PFSK-1 (cell line): ENCODE results near the gene STXBP5L.

Source experiments
- POLR2AphosphoS5 ChIP-seq: IDR thresholded peaks from 2 replicates; pipeline ENCODE4 v1.6.1; 2012; ENCODE audit warnings: low read depth, mild to moderate bottlenecking, control low read depth, low read length, moderate library complexity
- SIN3A ChIP-seq: IDR thresholded peaks from 2 replicates; pipeline ENCODE4 v1.6.1; 2012; ENCODE audit warnings: mild to moderate bottlenecking, low read length, moderate library complexity, borderline replicate concordance; ENCODE audit not compliant: insufficient read depth
- TAF1 ChIP-seq: IDR thresholded peaks from 2 replicates; pipeline ENCODE4 v1.6.1; 2012; ENCODE audit warnings: low read length, control low read depth, borderline replicate concordance; ENCODE audit not compliant: insufficient read depth
- TF ChIP-seq, protein P1 (sequence below), 2 experiments: IDR thresholded peaks; 2 replicates each; pipeline versions ENCODE4 v1.6.1 to v1.8.0; 2011 to 2012; ENCODE audit warnings: low read depth in 2 of 2, low read length in 2 of 2, control low read depth in 1 of 2, inconsistent platforms in 1 of 2, mild to moderate bottlenecking in 1 of 2, moderate library complexity in 1 of 2; ENCODE audit not compliant: insufficient read depth in 1 of 2

DNA sequence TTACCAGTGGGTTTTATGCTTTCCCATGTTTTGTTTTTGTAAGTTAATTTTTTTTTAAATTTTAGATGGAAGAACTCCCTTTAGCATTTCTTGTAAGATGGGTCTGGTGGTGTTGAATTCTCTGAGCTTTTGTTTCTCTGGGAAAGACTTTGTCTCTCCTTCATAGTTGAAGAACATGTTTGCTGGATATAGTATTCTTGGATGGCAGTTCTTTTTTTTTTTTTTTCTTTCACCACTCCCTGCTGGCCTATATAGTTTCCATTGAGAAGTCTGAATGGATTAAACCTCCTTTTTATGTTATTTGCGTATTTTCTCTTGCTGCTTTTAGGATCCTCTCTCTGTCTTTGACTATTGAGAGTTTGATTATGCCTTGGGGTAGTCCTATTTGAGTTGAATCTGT lies 18.1 kb downstream of the STXBP5L start:
- TF ChIP-seq POLR2AphosphoS5 (no peak), TAF1 (no peak), SIN3A (no peak)
- TF ChIP-seq, protein P1, sequence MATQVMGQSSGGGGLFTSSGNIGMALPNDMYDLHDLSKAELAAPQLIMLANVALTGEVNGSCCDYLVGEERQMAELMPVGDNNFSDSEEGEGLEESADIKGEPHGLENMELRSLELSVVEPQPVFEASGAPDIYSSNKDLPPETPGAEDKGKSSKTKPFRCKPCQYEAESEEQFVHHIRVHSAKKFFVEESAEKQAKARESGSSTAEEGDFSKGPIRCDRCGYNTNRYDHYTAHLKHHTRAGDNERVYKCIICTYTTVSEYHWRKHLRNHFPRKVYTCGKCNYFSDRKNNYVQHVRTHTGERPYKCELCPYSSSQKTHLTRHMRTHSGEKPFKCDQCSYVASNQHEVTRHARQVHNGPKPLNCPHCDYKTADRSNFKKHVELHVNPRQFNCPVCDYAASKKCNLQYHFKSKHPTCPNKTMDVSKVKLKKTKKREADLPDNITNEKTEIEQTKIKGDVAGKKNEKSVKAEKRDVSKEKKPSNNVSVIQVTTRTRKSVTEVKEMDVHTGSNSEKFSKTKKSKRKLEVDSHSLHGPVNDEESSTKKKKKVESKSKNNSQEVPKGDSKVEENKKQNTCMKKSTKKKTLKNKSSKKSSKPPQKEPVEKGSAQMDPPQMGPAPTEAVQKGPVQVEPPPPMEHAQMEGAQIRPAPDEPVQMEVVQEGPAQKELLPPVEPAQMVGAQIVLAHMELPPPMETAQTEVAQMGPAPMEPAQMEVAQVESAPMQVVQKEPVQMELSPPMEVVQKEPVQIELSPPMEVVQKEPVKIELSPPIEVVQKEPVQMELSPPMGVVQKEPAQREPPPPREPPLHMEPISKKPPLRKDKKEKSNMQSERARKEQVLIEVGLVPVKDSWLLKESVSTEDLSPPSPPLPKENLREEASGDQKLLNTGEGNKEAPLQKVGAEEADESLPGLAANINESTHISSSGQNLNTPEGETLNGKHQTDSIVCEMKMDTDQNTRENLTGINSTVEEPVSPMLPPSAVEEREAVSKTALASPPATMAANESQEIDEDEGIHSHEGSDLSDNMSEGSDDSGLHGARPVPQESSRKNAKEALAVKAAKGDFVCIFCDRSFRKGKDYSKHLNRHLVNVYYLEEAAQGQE (IDR thresholded peaks at IDR 0.05; ENCODE audit: insufficient read depth in 1 of 2, low read depth in 2 of 2, low read length in 2 of 2) = no peak
